Smooth muscle cell (in vitro differentiated cells): ENCODE results near the gene DHRS7. TPM values are rescaled to one million over a fixed set of nuclear protein-coding genes. Genes with fewer than 3 reads are reported as not detected.

Source experiments
- DNase-seq: peaks from one replicate; lab custom pipeline; 2025; ENCODE audit not compliant: unreplicated experiment; lab: John Stamatoyannopoulos, UW
- H2AFZ ChIP-seq: fragments of 200-600 bp; sonication (generic); 2 replicates; pipeline ENCODE4 v1.6.0; 2016; ENCODE audit warnings: antibody characterized with exemption, low read depth, mild to moderate bottlenecking
- H3F3A ChIP-seq: fragments of 200-600 bp; sonication (generic); 2 replicates; pipeline ENCODE4 v1.6.0; 2017; ENCODE audit warnings: antibody characterized with exemption, low read depth
- H3K27ac ChIP-seq: fragments of 200-600 bp; sonication (generic); 2 replicates; pipeline ENCODE4 v1.5.1; 2016; ENCODE audit warnings: low read depth, mild to moderate bottlenecking
- H3K27me3 ChIP-seq: fragments of 200-600 bp; sonication (generic); 2 replicates; pipeline ENCODE4 v1.6.1; 2016; ENCODE audit warnings: low read depth, mild to moderate bottlenecking
- H3K36me3 ChIP-seq: fragments of 200-600 bp; sonication (generic); 2 replicates; pipeline ENCODE4 v1.5.1; 2016; ENCODE audit warnings: low read depth
- H3K4me1 ChIP-seq: fragments of 200-600 bp; sonication (generic); 2 replicates; pipeline ENCODE4 v1.5.1; 2016; ENCODE audit warnings: low read depth
- H3K4me2 ChIP-seq: fragments of 200-600 bp; sonication (generic); 2 replicates; pipeline ENCODE4 v1.6.0; 2016; ENCODE audit warnings: mild to moderate bottlenecking
- H3K4me3 ChIP-seq: fragments of 200-600 bp; sonication (generic); 2 replicates; pipeline ENCODE4 v1.5.1; 2016; ENCODE audit warnings: mild to moderate bottlenecking
- H3K79me2 ChIP-seq: fragments of 200-600 bp; sonication (generic); 2 replicates; pipeline ENCODE4 v1.6.0; 2016; ENCODE audit warnings: low read depth, mild to moderate bottlenecking
- H3K9ac ChIP-seq: fragments of 200-600 bp; sonication (generic); 2 replicates; pipeline ENCODE4 v1.6.0; 2016; ENCODE audit warnings: low read depth
- H3K9me3 ChIP-seq: fragments of 200-600 bp; sonication (generic); replicated peaks from 2 replicates; pipeline ENCODE4 v1.5.1; 2016; ENCODE audit warnings: low read depth
- H4K20me1 ChIP-seq: fragments of 200-600 bp; sonication (generic); 2 replicates; pipeline ENCODE4 v1.6.0; 2016; ENCODE audit warnings: low read depth
- CTCF ChIP-seq: fragments of 200-600 bp; sonication (generic); IDR thresholded peaks from 2 replicates; pipeline ENCODE4 v1.5.1; 2017; ENCODE audit warnings: borderline replicate concordance, mild to moderate bottlenecking, antibody characterized with exemption; ENCODE audit not compliant: insufficient read depth, poor library complexity, severe bottlenecking
- WGBS: methylation state at CpG from one replicate; pipeline ENCODE4 v1.1.7; 2016; ENCODE audit warnings: low lambda C conversion rate; 5-methylcytosine and 5-hydroxymethylcytosine counted together
- polyA plus RNA-seq: library from polyadenylated mRNA; unstranded; fragments of >200 nt; fragmentation: Nextera tagmentation; extraction: Ambion mirVana; gene quantifications from 2 replicates; pipeline ENCODE4 v1.2.1, GENCODE V29; 2016
- total RNA-seq: library from RNA; depleted of rRNA; stranded (reverse); fragments of >200 nt; gene quantifications from 2 replicates; pipeline ENCODE4 v1.2.3, GENCODE V29; 2014

Gene DHRS7
- total and polyA plus RNA-seq, 2 experiments from 2014 or later = 74.8 to 88.6 TPM

- H2AFZ ChIP-seq = no peak overlapping the region
- H3K4me3 ChIP-seq = no peak overlapping the region
- no peaks in the 10 kb centered on the region for H3K36me3 ChIP-seq
- no peaks in the 10 kb centered on the region for H3K4me1 ChIP-seq
- no peaks in the 10 kb centered on the region for H3K9me3 ChIP-seq
- H3F3A ChIP-seq = no peaks in the 10 kb centered on the region
- H3K9ac ChIP-seq = no peak overlapping the region
- H3K4me2 ChIP-seq = no peak overlapping the region
- DNase-seq = no peak
- no peaks in the 10 kb centered on the region for H3K79me2 ChIP-seq
- no peak for TF ChIP-seq CTCF
- no peaks in the 10 kb centered on the region for H3K27me3 ChIP-seq
- WGBS = 92% methylated on average over 1 of the region's 1 CpG
- no peak overlapping the region for H3K27ac ChIP-seq
- no peaks in the 10 kb centered on the region for H4K20me1 ChIP-seq
Observed at GRCh38 chr14:60178820-60179219, 13.6 kb upstream of the DHRS7 start.

- Histone ChIP-seq H3K27me3 (no peaks in the 10 kb centered on the region), H2AFZ (no peak overlapping the region), H3K9me3 (no peaks in the 10 kb centered on the region), H3K79me2 (no peaks in the 10 kb centered on the region), H3K27ac (no peak overlapping the region), H3K4me1 (no peaks in the 10 kb centered on the region), H3F3A (no peaks in the 10 kb centered on the region), H3K9ac (no peak overlapping the region), H3K4me2 (no peak overlapping the region), H4K20me1 (no peaks in the 10 kb centered on the region), H3K36me3 (no peaks in the 10 kb centered on the region), H3K4me3 (no peak overlapping the region)
- no peak for TF ChIP-seq CTCF
- WGBS = 93% methylated on average over 1 of the region's 1 CpG
- no peak for DNase-seq
Observed at GRCh38 chr14:60178164-60178563, 13.0 kb upstream of the DHRS7 start.

- Histone ChIP-seq H3K4me1 (no peaks in the 10 kb centered on the region), H3K9ac (no peak overlapping the region), H4K20me1 (no peaks in the 10 kb centered on the region), H3K36me3 (no peaks in the 10 kb centered on the region), H3K4me3 (no peak overlapping the region), H3F3A (no peaks in the 10 kb centered on the region), H3K79me2 (no peaks in the 10 kb centered on the region), H3K4me2 (no peak overlapping the region), H3K27me3 (no peaks in the 10 kb centered on the region), H3K27ac (no peak overlapping the region), H2AFZ (no peak overlapping the region), H3K9me3 (no peaks in the 10 kb centered on the region)
- no peak for DNase-seq
- no peak for TF ChIP-seq CTCF
- 82% methylated on average over 2 of the region's 2 CpGs for WGBS
Observed at GRCh38 chr14:60175255-60175902, 10.2 kb upstream of the DHRS7 start.
